Neural progenitor cell (in vitro differentiated cells): ENCODE measurements around the gene LHX4. TPM values are rescaled to one million over a fixed set of nuclear protein-coding genes. Genes with fewer than 3 reads are reported as not detected.

Experiments
- DNase-seq: peaks from one replicate; pipeline ENCODE4 v3.0.0-alpha.2; 2016; ENCODE audit warnings: low spot score
- H2AFZ ChIP-seq: fragments of 200-600 bp; sonication (generic); replicated peaks from 2 replicates; pipeline ENCODE4 v1.6.1; 2016; ENCODE audit warnings: antibody characterized with exemption
- H3F3A ChIP-seq: fragments of 200-600 bp; sonication (generic); 2 replicates; pipeline ENCODE4 v1.6.1; 2016; ENCODE audit warnings: antibody characterized with exemption, low read depth
- H3K27ac ChIP-seq: fragments of 200-600 bp; sonication (generic); 2 replicates; pipeline ENCODE4 v1.5.1; 2016; ENCODE audit warnings: mild to moderate bottlenecking
- H3K27me3 ChIP-seq: fragments of 200-600 bp; sonication (generic); 2 replicates; pipeline ENCODE4 v1.6.1; 2016; ENCODE audit warnings: mild to moderate bottlenecking, moderate library complexity
- H3K36me3 ChIP-seq: fragments of 200-600 bp; sonication (generic); 2 replicates; pipeline ENCODE4 v1.5.1; 2016
- H3K4me1 ChIP-seq: fragments of 200-600 bp; sonication (generic); 2 replicates; pipeline ENCODE4 v1.6.1; 2016; ENCODE audit warnings: mixed run types
- H3K4me2 ChIP-seq: fragments of 200-600 bp; sonication (generic); 2 replicates; pipeline ENCODE4 v1.6.1; 2016
- H3K4me3 ChIP-seq: fragments of 200-600 bp; sonication (generic); 2 replicates; pipeline ENCODE4 v1.5.1; 2016
- H3K79me2 ChIP-seq: fragments of 200-600 bp; sonication (generic); 2 replicates; pipeline ENCODE4 v1.6.1; 2016; ENCODE audit warnings: low read depth
- H3K9ac ChIP-seq: fragments of 200-600 bp; sonication (generic); 2 replicates; pipeline ENCODE4 v1.6.1; 2016
- H3K9me3 ChIP-seq: fragments of 200-600 bp; sonication (generic); 2 replicates; pipeline ENCODE4 v1.5.1; 2016; ENCODE audit warnings: low read depth
- H4K20me1 ChIP-seq: fragments of 200-600 bp; sonication (generic); 2 replicates; pipeline ENCODE4 v1.6.1; 2016; ENCODE audit warnings: low read depth
- H3K27ac Mint-ChIP-seq: 3 replicates; pipeline ENCODE4 v1.8.0; 2021; ENCODE audit warnings: mixed read lengths
- H3K27me3 Mint-ChIP-seq: 2 replicates; pipeline ENCODE4 v1.8.0; 2022; ENCODE audit warnings: low read depth, mild to moderate bottlenecking, inconsistent platforms, moderate library complexity, mixed read lengths; ENCODE audit not compliant: insufficient read depth
- H3K36me3 Mint-ChIP-seq: 3 replicates; pipeline ENCODE4 v1.8.0; 2021; ENCODE audit warnings: mixed read lengths
- H3K4me1 Mint-ChIP-seq: 3 replicates; pipeline ENCODE4 v1.8.0; 2021; ENCODE audit warnings: mixed read lengths
- H3K4me3 Mint-ChIP-seq: 3 replicates; pipeline ENCODE4 v1.8.0; 2021; ENCODE audit warnings: mild to moderate bottlenecking, moderate library complexity, mixed read lengths
- H3K9me3 Mint-ChIP-seq: 3 replicates; pipeline ENCODE4 v1.8.0; 2020; ENCODE audit warnings: mixed read lengths
- EZH2 ChIP-seq: fragments of 200-600 bp; sonication (generic); IDR thresholded peaks from 2 replicates; pipeline ENCODE4 v1.6.1; 2017; ENCODE audit warnings: antibody characterized with exemption, mild to moderate bottlenecking, moderate library complexity
- EZH2phosphoT487 ChIP-seq: fragments of 200-600 bp; sonication (generic); IDR thresholded peaks from 2 replicates; pipeline ENCODE4 v1.6.1; 2017; ENCODE audit warnings: antibody characterized with exemption
- total RNA-seq: library from RNA; depleted of rRNA; stranded (reverse); fragments of >200 nt; gene quantifications from 2 replicates; pipeline ENCODE4 v1.2.3, GENCODE V29; 2015; ENCODE audit warnings: low replicate concordance
- TF ChIP-seq, protein P1 (sequence below): fragments of 200-600 bp; sonication (generic); IDR thresholded peaks from 2 replicates; pipeline ENCODE4 v1.5.1; 2017; ENCODE audit warnings: antibody characterized with exemption, mild to moderate bottlenecking

Gene LHX4
- total RNA-seq, 1 donor from 2014 or later = not detected

DNA sequence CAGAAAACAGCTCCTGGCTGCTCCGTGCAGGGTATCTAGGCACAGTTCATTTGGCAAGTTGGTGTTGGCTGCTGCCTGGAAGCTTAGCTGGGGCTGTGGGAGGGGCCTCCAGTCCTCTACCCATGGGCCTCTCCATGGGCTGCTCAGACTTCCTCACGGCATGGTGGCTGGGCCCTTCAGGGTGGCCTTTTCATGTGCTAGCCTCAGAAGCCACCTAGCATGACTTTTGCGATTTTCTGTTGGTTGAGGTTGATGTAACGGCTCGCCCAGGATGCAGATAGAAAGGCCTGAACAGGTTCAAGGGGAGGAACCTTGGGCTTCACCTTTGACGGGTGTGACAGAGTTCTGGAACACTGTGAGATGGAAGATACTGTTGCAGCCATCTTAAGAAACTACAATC, 25.8 kb upstream of the LHX4 start:
- H4K20me1 ChIP-seq = peaks cover 3% of the 10 kb centered on the region
- no peak for DNase-seq
- no peak overlapping the region for H3K4me3 ChIP-seq
- Mint-ChIP-seq H3K4me3 (no peak overlapping the region), H3K27ac (no peak overlapping the region), H3K9me3 (no peaks in the 10 kb centered on the region), H3K4me1 (no peaks in the 10 kb centered on the region), H3K36me3 (no peaks in the 10 kb centered on the region), H3K27me3 (peaks cover 24% of the 10 kb centered on the region)
- H3K9me3 ChIP-seq = no peaks in the 10 kb centered on the region
- no peaks in the 10 kb centered on the region for H3K27me3 ChIP-seq
- H3K79me2 ChIP-seq = no peaks in the 10 kb centered on the region
- no peak overlapping the region for H3K27ac ChIP-seq
- H3K4me1 ChIP-seq = no peaks in the 10 kb centered on the region
- no peak overlapping the region for H3K9ac ChIP-seq
- H3K36me3 ChIP-seq = no peaks in the 10 kb centered on the region
- no peak overlapping the region for H3K4me2 ChIP-seq
- H2AFZ ChIP-seq = no peak overlapping the region
- H3F3A ChIP-seq = no peaks in the 10 kb centered on the region
- TF ChIP-seq, protein P1, sequence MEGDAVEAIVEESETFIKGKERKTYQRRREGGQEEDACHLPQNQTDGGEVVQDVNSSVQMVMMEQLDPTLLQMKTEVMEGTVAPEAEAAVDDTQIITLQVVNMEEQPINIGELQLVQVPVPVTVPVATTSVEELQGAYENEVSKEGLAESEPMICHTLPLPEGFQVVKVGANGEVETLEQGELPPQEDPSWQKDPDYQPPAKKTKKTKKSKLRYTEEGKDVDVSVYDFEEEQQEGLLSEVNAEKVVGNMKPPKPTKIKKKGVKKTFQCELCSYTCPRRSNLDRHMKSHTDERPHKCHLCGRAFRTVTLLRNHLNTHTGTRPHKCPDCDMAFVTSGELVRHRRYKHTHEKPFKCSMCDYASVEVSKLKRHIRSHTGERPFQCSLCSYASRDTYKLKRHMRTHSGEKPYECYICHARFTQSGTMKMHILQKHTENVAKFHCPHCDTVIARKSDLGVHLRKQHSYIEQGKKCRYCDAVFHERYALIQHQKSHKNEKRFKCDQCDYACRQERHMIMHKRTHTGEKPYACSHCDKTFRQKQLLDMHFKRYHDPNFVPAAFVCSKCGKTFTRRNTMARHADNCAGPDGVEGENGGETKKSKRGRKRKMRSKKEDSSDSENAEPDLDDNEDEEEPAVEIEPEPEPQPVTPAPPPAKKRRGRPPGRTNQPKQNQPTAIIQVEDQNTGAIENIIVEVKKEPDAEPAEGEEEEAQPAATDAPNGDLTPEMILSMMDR = no peak
- TF ChIP-seq EZH2phosphoT487 = no peak
- TF ChIP-seq EZH2 = no peak

DNA sequence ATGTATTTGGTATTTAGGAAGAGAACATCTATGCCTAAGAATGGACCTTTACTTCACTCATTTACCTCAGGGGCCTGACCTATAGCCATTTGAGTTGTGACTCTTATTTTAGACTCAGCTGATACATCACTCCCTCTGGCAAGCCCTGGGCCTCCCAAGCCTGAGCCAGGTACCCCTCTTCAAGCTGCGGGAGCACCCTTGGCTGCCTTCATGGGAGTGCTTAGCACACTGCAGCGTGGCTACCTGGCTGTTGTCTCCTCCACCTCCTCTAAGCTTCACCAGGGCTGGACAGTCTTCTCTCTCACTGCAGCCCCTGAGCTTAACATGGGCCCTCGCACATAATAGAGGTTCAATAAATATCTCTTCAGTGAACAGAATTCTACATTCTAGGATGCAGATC, 23.5 kb upstream of the LHX4 start:
- no peak overlapping the region for H3K4me2 ChIP-seq
- no peak for DNase-seq
- no peaks in the 10 kb centered on the region for H3K36me3 ChIP-seq
- no peak overlapping the region for H2AFZ ChIP-seq
- H3K79me2 ChIP-seq = no peaks in the 10 kb centered on the region
- no peak for TF ChIP-seq EZH2phosphoT487
- TF ChIP-seq, protein P1 = no peak
- no peak for TF ChIP-seq EZH2
- Mint-ChIP-seq H3K27ac (no peak overlapping the region), H3K9me3 (no peaks in the 10 kb centered on the region), H3K4me3 (no peak overlapping the region), H3K36me3 (no peaks in the 10 kb centered on the region), H3K4me1 (peaks cover 9% of the 10 kb centered on the region), H3K27me3 (peaks cover 16% of the 10 kb centered on the region)
- H3F3A ChIP-seq = no peaks in the 10 kb centered on the region
- no peak overlapping the region for H3K27ac ChIP-seq
- H3K27me3 ChIP-seq = no peaks in the 10 kb centered on the region
- H3K9me3 ChIP-seq = no peaks in the 10 kb centered on the region
- H3K4me1 ChIP-seq = no peaks in the 10 kb centered on the region
- H3K4me3 ChIP-seq = no peak overlapping the region
- no peak overlapping the region for H3K9ac ChIP-seq
- no peaks in the 10 kb centered on the region for H4K20me1 ChIP-seq

DNA sequence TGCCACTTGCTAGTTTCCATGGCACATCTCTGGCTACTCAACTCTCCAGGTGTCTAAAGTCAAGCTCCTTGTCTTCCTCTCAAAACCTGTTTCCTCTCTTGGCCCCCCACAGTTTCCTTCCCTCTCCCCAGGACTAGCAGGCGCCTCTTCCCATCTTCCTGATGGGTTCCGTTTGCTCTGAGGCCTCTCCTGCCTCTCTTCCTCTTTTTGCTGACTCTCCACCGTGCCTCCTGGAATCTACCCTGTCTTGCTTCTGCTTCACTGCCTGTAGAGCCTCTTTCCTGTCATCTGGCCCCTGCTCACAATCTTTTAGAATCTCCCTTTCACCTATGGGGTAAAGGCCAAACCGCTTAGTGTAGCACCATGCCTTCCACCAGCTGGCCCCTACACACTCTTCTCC, 21.8 kb upstream of the LHX4 start:
- Histone ChIP-seq H3K4me2 (no peak overlapping the region), H3K27me3 (no peaks in the 10 kb centered on the region), H3K27ac (no peak overlapping the region), H3K9ac (no peak overlapping the region), H2AFZ (no peak overlapping the region), H3K4me3 (no peak overlapping the region), H3K4me1 (no peaks in the 10 kb centered on the region), H3K9me3 (no peaks in the 10 kb centered on the region), H3K79me2 (no peaks in the 10 kb centered on the region), H4K20me1 (no peaks in the 10 kb centered on the region), H3K36me3 (no peaks in the 10 kb centered on the region), H3F3A (no peaks in the 10 kb centered on the region)
- peaks cover 17% of the 10 kb centered on the region for H3K27me3 Mint-ChIP-seq
- H3K9me3 Mint-ChIP-seq = no peaks in the 10 kb centered on the region
- no peak overlapping the region for H3K27ac Mint-ChIP-seq
- TF ChIP-seq EZH2phosphoT487 (no peak), EZH2 (no peak)
- TF ChIP-seq, protein P1 = no peak
- H3K4me3 Mint-ChIP-seq = no peak overlapping the region
- peaks cover 9% of the 10 kb centered on the region for H3K4me1 Mint-ChIP-seq
- H3K36me3 Mint-ChIP-seq = no peaks in the 10 kb centered on the region
- no peak for DNase-seq
